Measurements from ENCODE around the gene CNNM1. TPM values are rescaled to one million over a fixed set of nuclear protein-coding genes. Genes with fewer than 3 reads are reported as not detected.

Gene CNNM1
- total and polyA plus RNA-seq, 2 experiments from 2014 or later: 1.1 to 2.1 TPM

GRCh38 chr10:99421233-99421739, 92.1 kb downstream of the CNNM1 start:
- no peak overlapping the region for H3K4me3 ChIP-seq
- peaks cover 34% of the 10 kb centered on the region for H3K79me2 ChIP-seq (ENCODE audit: insufficient read depth)
- no peak overlapping the region for H2AFZ ChIP-seq
- WGBS, 2 experiments (ENCODE audit: low coverage in 1 of 2, low lambda C conversion rate in 2 of 2, missing lambda C conversion rate in 2 of 2): 92 to 95% methylated on average over 3 of the region's 3 CpGs
- H3K9me3 ChIP-seq (ENCODE audit: low read depth): no peaks in the 10 kb centered on the region
- H3K36me3 ChIP-seq (ENCODE audit: low read depth): peaks cover 23% of the 10 kb centered on the region; the same call in 1 of the 2 replicates
- H3K4me1 ChIP-seq (ENCODE audit: insufficient read depth): no peaks in the 10 kb centered on the region
- TF ChIP-seq EZH2phosphoT487 (IDR thresholded peaks at IDR 0.05; ENCODE audit: insufficient read depth, low read depth): no peak
- TF ChIP-seq EZH2 (IDR thresholded peaks at IDR 0.05; ENCODE audit: insufficient read depth, poor library complexity, severe bottlenecking): no peak
- no peak overlapping the region for H3K9ac ChIP-seq
- no peak for DNase-seq
- no peak overlapping the region for H3K4me2 ChIP-seq (ENCODE audit: unreplicated experiment)
- no peaks in the 10 kb centered on the region for H3K27me3 ChIP-seq (replicated peaks; ENCODE audit: insufficient read depth)
- H3F3A ChIP-seq (ENCODE audit: insufficient read depth): no peaks in the 10 kb centered on the region
- no peaks in the 10 kb centered on the region for H4K20me1 ChIP-seq (ENCODE audit: insufficient read depth)
- no peak overlapping the region for H3K27ac ChIP-seq
- in situ Hi-C loops (cut with MboI): no loop called here
- H3K9me2 ChIP-seq (ENCODE audit: insufficient read depth): no peaks in the 10 kb centered on the region

GRCh38 chr10:99422529-99423096, 93.5 kb downstream of the CNNM1 start:
- DNase-seq: no peak
- H2AFZ ChIP-seq: no peak overlapping the region
- H3K4me2 ChIP-seq (ENCODE audit: unreplicated experiment): no peak overlapping the region
- 93 to 95% methylated on average over 5 of the region's 5 CpGs for WGBS, 2 experiments (ENCODE audit: low coverage in 1 of 2, low lambda C conversion rate in 2 of 2, missing lambda C conversion rate in 2 of 2)
- H3K79me2 ChIP-seq (ENCODE audit: insufficient read depth): peaks cover 43% of the 10 kb centered on the region
- TF ChIP-seq EZH2 (IDR thresholded peaks at IDR 0.05; ENCODE audit: insufficient read depth, poor library complexity, severe bottlenecking) (no peak), EZH2phosphoT487 (IDR thresholded peaks at IDR 0.05; ENCODE audit: insufficient read depth, low read depth) (no peak)
- H3K9me2 ChIP-seq (ENCODE audit: insufficient read depth): no peaks in the 10 kb centered on the region
- H3K4me1 ChIP-seq (ENCODE audit: insufficient read depth): no peaks in the 10 kb centered on the region
- no peaks in the 10 kb centered on the region for H4K20me1 ChIP-seq (ENCODE audit: insufficient read depth)
- no peaks in the 10 kb centered on the region for H3K27me3 ChIP-seq (replicated peaks; ENCODE audit: insufficient read depth)
- H3K9ac ChIP-seq: no peak overlapping the region
- no peaks in the 10 kb centered on the region for H3F3A ChIP-seq (ENCODE audit: insufficient read depth)
- in situ Hi-C loops (cut with MboI): no loop called here
- no peak overlapping the region for H3K27ac ChIP-seq
- H3K9me3 ChIP-seq (ENCODE audit: low read depth): no peaks in the 10 kb centered on the region
- H3K4me3 ChIP-seq: no peak overlapping the region
- peaks cover 23% of the 10 kb centered on the region; the same call in 1 of the 2 replicates for H3K36me3 ChIP-seq (ENCODE audit: low read depth)

- 96 to 97% methylated on average over 1 of the region's 1 CpG for WGBS, 2 experiments (ENCODE audit: low coverage in 1 of 2, low lambda C conversion rate in 2 of 2, missing lambda C conversion rate in 2 of 2)
- H3K27me3 ChIP-seq (replicated peaks; ENCODE audit: insufficient read depth): no peaks in the 10 kb centered on the region
- H3K9ac ChIP-seq: no peak overlapping the region
- 0 out of 2 replicates have a peak, but pooled peaks cover 3% of the 10 kb centered on the region for H3K4me1 ChIP-seq (ENCODE audit: insufficient read depth)
- TF ChIP-seq EZH2phosphoT487 (IDR thresholded peaks at IDR 0.05; ENCODE audit: insufficient read depth, low read depth) (no peak), EZH2 (IDR thresholded peaks at IDR 0.05; ENCODE audit: insufficient read depth, poor library complexity, severe bottlenecking) (no peak)
- H3K9me2 ChIP-seq (ENCODE audit: insufficient read depth): no peaks in the 10 kb centered on the region
- peaks cover 64% of the 10 kb centered on the region for H3K79me2 ChIP-seq (ENCODE audit: insufficient read depth)
- in situ Hi-C loops (cut with MboI): no loop called here
- H3K27ac ChIP-seq: no peak overlapping the region
- H3F3A ChIP-seq (ENCODE audit: insufficient read depth): no peaks in the 10 kb centered on the region
- H3K9me3 ChIP-seq (ENCODE audit: low read depth): no peaks in the 10 kb centered on the region
- H2AFZ ChIP-seq: no peak overlapping the region
- DNase-seq: no peak
- no peaks in the 10 kb centered on the region for H4K20me1 ChIP-seq (ENCODE audit: insufficient read depth)
- no peak overlapping the region for H3K4me2 ChIP-seq (ENCODE audit: unreplicated experiment)
- no peak overlapping the region for H3K4me3 ChIP-seq
- H3K36me3 ChIP-seq (ENCODE audit: low read depth): peaks cover 19% of the 10 kb centered on the region; the same call in 1 of the 2 replicates
Measured at GRCh38 chr10:99424656-99425055, 95.5 kb downstream of the CNNM1 start.

- Histone ChIP-seq H3K79me2 (ENCODE audit: insufficient read depth) (peaks cover 69% of the 10 kb centered on the region), H3K4me3 (no peak overlapping the region), H2AFZ (no peak overlapping the region), H3K9me2 (ENCODE audit: insufficient read depth) (no peaks in the 10 kb centered on the region), H3K36me3 (ENCODE audit: low read depth) (peaks cover 18% of the 10 kb centered on the region; the same call in 1 of the 2 replicates), H4K20me1 (ENCODE audit: insufficient read depth) (no peaks in the 10 kb centered on the region), H3K27me3 (replicated peaks; ENCODE audit: insufficient read depth) (no peaks in the 10 kb centered on the region), H3K4me2 (ENCODE audit: unreplicated experiment) (no peak overlapping the region), H3K9ac (no peak overlapping the region), H3K27ac (no peak overlapping the region), H3K9me3 (ENCODE audit: low read depth) (no peaks in the 10 kb centered on the region), H3K4me1 (ENCODE audit: insufficient read depth) (0 out of 2 replicates have a peak, but pooled peaks cover 3% of the 10 kb centered on the region), H3F3A (ENCODE audit: insufficient read depth) (no peaks in the 10 kb centered on the region)
- 100% methylated on average over 1 of the region's 1 CpG for WGBS, 2 experiments (ENCODE audit: low coverage in 1 of 2, low lambda C conversion rate in 2 of 2, missing lambda C conversion rate in 2 of 2)
- no peak for TF ChIP-seq EZH2 (IDR thresholded peaks at IDR 0.05; ENCODE audit: insufficient read depth, poor library complexity, severe bottlenecking)
- TF ChIP-seq EZH2phosphoT487 (IDR thresholded peaks at IDR 0.05; ENCODE audit: insufficient read depth, low read depth): no peak
- in situ Hi-C loops (cut with MboI): no loop called here
- no peak for DNase-seq
Measured at GRCh38 chr10:99425204-99425603, 96.0 kb downstream of the CNNM1 start.
